ENCODE measurements around the gene VAPA. TPM values are rescaled to one million over a fixed set of nuclear protein-coding genes. Genes with fewer than 3 reads are reported as not detected.

Gene VAPA
- total and polyA plus RNA-seq, 9 of the 15 experiments (the other 6 are each of a cell fraction or from before 2014, with no cell fraction given), result 219 to 902 (median 526) TPM

GRCh38 chr18:9878783-9879242, 35.0 kb upstream of the VAPA start (continued):
- TF ChIP-seq ZNF449 (CRISPR knock-in tag; IDR thresholded peaks at IDR 0.05) (peak; percentile 52; the same call in 1 of the 2 replicates), ZC3H4 (CRISPR knock-in tag; IDR thresholded peaks at IDR 0.05; ENCODE audit: borderline replicate concordance) (no peak), U2AF1 (optimal IDR thresholded peaks at IDR 0.05; ENCODE audit: low read depth, low read length) (no peak), ZNF592 (IDR thresholded peaks at IDR 0.05) (no peak), E2F1 (CRISPR knock-in tag; IDR thresholded peaks at IDR 0.05) (no peak), CEBPB (tag; IDR thresholded peaks at IDR 0.05) (no peak), TAF7 (tag; IDR thresholded peaks at IDR 0.05) (no peak), ZNF217 (CRISPR knock-in tag; IDR thresholded peaks at IDR 0.05) (no peak), ZBTB8A (IDR thresholded peaks at IDR 0.05; ENCODE audit: partially characterized antibody) (no peak), ZNF77 (CRISPR knock-in tag; IDR thresholded peaks at IDR 0.05) (no peak), ETV1 (tag; conservative IDR thresholded peaks at IDR 0.05; ENCODE audit: low read depth) (no peak)
- TF ChIP-seq, protein P1, sequence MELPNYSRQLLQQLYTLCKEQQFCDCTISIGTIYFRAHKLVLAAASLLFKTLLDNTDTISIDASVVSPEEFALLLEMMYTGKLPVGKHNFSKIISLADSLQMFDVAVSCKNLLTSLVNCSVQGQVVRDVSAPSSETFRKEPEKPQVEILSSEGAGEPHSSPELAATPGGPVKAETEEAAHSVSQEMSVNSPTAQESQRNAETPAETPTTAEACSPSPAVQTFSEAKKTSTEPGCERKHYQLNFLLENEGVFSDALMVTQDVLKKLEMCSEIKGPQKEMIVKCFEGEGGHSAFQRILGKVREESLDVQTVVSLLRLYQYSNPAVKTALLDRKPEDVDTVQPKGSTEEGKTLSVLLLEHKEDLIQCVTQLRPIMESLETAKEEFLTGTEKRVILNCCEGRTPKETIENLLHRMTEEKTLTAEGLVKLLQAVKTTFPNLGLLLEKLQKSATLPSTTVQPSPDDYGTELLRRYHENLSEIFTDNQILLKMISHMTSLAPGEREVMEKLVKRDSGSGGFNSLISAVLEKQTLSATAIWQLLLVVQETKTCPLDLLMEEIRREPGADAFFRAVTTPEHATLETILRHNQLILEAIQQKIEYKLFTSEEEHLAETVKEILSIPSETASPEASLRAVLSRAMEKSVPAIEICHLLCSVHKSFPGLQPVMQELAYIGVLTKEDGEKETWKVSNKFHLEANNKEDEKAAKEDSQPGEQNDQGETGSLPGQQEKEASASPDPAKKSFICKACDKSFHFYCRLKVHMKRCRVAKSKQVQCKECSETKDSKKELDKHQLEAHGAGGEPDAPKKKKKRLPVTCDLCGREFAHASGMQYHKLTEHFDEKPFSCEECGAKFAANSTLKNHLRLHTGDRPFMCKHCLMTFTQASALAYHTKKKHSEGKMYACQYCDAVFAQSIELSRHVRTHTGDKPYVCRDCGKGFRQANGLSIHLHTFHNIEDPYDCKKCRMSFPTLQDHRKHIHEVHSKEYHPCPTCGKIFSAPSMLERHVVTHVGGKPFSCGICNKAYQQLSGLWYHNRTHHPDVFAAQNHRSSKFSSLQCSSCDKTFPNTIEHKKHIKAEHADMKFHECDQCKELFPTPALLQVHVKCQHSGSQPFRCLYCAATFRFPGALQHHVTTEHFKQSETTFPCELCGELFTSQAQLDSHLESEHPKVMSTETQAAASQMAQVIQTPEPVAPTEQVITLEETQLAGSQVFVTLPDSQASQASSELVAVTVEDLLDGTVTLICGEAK (IDR thresholded peaks at IDR 0.05), result no peak
- TF ChIP-seq, protein P1 (CRISPR knock-in tag; IDR thresholded peaks at IDR 0.05), result no peak
